Stimulated activated CD4-positive, alpha-beta T cell treated with anti-CD3 and anti-CD28 coated beads, Interleukin-2, amount 100 ng/mL, for 48 hours (primary cell): ENCODE data around the gene RHEBL1.
"Not testable (repeated sequence)": the region's sequence is repeated elsewhere in the genome, so short reads cannot be mapped to it uniquely, and the experiment has no call there.

Experiments
- DNase-seq, 2 donors: peaks; one replicate each; pipeline ENCODE4 v3.0.0-alpha.2; 2020

The RHEBL1 gene

DNA sequence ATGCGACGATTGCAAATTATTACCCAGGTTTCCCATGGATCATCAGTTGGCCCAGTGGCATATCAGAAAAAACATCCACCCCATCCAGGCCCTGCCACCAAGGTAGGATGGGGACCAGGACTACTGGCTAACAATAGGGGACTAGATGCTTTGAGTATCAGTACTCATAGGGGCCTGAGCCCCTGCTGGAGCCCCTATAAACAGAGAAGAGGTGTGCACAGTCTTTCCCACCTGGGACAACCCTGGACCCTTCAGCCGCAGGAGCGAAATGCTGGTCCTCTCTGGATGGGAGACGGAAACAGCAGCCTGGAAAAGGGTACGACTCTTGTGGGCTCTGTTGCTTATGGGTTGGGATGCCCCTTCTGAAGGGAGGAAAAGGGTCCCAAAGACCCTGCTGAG is 19.2 kb upstream of the RHEBL1 start:
- no peak for DNase-seq

DNA sequence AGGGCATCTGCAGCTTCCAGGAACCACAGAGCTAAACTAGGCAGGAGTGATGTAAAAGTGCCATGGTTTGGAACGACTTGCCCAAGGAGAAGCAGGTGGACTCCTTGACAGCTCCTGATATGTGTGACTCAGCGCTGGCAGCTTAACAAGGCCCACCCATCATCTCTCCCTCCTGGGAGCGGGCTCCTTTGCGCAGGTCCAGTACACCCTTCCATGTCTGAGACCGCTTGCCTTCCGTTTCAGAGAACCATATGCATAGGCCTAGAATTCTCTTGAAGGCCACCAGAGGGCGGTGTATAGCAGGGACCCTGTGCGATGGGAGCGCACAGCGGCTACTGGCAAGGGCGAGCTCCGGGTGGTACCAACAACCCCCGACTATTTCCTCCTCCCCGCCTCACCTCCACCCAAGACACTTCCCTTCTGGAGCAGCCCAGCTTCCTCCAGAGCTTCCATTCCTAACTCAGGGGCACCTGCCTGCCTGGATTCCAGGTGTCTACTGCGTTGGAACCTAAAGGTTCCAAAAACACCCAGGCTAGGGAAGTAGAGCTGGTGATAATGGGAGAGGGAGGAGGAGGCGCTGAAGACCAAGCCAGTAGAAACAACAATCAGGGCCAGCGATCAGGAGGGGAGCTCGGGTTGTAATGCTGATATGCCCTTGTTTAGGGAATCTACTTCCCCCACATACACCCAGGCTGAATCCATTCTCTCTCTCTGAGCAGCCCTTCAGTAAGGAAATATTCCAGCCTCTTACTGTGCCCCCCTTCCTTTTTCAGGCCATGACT is 18.6 kb upstream of the RHEBL1 start:
- peak; percentile 65 to 70 for DNase-seq

DNA sequence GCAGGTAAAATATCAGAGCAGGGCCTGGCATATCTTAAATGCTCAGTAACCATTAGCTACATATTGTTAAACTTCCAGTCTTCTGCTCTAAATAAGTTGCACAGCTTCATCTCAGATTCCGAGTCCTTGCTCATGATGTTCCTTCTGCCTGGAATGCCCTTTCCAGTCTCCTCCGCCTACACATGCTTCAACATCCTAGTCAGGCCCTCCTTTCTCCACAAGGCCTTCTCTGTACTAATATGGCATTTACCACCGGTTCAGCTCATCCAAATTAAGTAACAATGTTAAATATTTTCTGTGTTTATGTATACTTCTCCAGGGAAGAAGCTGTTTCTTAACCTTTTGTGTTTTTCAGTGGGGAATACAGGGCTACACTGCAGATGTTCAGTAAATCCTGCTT is 16.3 kb upstream of the RHEBL1 start:
- no peak for DNase-seq

DNA sequence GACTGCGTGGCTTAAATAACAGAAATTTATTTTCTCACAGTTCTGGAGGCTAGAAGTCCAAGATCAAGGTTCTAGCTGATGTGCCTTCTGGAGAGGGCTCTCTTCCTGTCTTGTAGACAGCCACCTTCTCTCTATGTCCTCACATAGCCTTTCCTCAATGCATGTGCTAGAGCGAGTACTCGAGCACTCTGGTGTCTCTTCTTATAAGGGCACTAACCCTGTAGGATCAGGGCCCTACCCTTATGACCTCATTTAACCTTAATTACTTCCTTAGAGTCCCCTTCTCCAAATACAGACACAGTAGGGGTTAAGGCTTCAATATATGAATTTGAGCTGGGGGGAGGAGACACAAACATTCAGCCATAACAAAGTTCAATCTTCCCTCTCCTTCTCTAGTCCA is 14.7 kb upstream of the RHEBL1 start:
- DNase-seq = no peak

DNA sequence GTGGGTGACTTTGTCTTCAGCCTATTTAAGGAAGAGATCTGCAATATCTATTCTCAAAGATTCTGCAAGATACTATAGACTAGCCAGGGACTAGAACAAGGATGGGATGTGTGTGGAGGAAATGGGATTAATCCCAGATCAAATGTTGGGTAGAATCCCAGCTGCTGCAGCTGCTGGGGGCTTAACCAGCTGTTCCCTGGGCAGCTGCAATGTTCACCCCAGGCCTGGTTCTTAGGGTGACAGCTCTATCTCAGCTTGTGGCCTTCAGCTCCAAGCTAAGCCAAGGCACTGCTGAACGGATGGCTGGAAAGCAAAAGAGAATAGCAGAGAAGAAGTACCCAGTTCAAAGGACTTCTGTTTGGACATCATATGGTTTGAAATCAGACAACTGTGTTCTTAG is 10.0 kb upstream of the RHEBL1 start:
- DNase-seq = no peak

DNA sequence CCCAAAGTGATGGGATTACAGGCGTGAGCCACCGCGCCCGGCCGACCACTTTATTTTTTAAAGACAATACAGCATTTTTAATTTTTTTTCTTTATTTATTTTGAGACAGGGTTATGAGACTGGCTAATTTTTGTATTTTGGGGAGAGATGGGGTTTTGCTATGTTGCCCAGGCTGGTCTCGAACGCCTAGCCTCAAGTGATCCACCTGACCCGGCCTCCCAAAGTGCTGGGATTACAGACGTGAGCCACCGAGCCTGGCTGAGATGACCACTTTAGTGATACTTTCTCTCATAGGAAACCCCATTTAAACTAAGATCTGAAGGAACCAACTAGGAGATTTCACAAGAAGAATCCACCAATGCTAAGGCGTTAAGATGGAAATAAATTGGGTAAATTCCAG is 1.2 kb upstream of the RHEBL1 start:
- DNase-seq = no peak

DNA sequence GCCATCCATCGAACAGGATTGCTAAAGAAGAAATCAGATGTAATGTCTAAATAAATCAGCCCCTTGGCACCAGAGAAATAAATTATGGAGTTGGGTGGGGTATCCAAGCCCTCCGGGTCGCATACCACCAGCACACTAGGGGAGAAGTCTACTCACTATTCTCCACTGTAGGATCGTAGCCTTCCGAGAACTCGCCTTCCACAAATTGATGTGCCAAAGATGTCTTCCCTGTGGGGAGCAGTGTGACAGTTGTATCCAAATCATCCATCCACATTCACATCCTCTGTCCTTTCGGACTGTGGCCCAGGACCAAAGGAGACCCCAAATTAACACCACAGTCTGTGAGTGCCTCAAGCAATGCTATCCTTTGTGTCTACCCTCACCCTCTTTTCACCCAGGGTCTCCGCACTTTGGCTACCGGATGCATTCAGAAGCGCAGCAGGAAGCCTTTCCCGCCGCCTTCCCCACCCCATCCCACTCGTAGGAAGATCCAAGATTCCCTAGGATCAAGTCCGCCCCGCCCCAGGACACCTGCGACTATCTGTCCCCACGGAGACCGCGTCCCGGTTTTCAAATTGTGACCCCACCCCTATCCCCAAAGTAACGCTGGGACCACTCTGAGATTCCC is 786 bp downstream of the RHEBL1 start:
- no peak for DNase-seq

DNA sequence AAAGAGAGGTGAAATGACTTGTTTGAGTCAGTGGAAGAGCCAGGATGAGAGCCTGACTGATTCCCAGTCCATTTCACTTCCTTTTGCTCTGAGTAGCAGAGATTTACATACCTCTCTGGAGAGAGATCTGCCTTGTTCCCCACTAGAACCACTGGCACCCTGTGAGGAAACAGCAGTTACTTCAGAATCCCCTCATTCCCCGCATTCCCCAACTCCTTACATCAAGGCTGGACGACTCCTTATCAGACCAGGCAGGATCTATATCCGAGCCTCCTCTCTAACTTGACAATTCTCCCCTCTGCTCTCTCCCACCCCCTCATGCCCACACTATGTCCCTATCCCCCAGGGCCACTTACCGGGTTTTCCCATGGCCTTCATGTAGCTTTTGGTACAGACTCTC is 3.7 kb downstream of the RHEBL1 start:
- DNase-seq = no peak

DNA sequence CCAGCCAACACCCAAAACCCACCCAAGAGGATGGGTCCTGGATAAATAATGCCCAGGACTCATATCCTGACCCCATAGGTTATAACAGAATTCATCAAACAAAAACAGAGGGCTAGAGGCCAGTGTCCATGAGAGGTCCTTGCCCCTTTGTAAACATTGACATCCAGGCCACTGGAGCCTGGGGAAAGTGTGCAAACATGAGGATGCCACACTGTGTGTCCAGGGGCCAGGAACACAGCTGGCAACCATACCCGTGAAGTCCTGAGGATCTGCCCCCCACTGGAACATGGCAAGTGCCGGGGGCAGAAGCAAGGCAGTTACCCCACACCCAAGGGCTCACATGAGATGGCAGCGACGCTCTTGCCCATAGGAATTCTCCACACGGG is 5.0 kb downstream of the RHEBL1 start:
- no peak for DNase-seq

DNA sequence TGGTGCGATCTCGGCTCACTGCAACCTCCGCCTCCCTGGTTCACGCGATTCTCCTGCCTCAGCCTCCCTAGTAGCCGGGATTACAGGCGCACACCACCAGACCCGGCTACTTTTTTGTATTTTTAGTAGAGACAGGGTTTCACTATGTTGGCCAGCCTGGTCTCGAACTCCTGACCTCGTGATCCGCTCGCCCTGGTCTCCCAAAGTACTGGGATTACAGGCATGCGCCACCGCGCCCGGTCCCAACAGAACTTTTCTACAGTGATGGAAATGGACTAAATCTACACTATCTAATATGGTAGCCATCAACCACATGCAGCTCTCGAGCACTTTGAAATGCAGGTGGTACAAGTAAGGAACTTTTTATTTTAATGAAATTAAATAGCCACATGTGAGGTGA is 7.9 kb downstream of the RHEBL1 start:
- not testable (repeated sequence) for DNase-seq

DNA sequence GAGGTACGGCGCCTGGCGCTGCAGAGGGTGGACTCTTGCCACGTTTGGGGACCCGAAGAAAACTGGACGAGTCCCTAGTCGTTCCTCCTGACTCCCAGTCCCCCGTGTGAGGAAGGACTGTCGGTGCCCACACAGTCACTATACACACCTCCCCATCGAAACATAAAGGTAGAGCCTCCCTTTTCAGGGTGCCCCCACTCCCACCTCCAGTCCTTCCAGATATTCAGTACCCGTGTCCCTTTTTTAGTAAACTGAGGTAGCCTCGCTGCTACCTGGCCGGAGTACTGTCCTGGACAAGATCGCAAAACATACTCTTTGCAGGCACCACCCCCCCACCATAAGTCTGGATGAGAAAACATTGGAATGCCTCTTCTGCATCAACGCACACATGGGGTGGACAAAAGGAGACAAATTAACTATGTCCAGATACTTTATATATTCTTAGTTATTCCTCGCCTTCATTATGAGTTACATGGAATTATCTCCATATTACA is 8.6 kb downstream of the RHEBL1 start:
- no peak for DNase-seq

DNA sequence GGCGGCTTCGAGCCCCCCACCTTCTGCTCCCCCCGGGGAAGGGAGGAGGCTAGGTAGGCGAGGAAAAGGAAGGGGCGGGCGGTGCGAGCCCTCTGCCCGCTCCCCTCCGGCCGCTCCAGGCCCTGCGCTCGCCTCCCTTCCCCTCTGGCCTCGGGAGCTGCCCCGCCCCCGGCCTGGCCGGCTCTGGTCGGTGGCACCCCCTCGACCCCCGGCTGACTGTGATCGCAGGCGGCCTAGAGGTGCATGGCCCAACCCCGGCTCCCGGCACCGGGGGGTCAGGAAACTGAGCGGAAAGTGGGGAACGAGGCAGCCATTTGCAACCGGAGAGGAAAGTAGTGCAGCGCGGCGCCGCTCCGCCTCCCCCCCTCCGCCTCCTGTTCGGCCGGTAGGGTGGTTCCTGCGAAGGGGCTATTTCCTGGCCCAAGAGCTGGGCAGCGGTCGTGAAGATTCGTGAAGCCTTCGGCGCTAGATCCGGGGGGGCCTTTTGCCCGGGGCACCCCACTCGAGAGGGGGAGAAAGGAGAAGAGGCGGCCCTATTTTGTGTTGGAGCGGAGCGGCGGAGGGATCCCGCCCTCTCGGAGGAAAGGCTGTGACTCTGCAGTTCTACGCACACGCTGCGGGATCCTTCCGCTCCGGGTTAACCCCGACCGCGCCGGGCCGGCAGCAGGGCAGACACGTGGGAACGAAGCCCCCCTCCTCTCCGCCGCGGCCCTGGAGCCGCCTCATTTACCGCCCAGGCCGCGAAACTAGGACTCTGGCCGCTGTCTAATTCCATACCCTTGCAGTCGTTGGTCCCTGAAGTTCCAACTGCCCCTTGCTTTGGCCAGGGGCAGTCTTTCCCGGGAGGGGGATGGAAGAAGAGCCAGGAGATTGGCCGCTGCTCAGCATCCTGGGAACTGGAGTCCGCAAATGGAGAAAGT is 9.3 kb downstream of the RHEBL1 start, which contains the start of gene KMT2D:
Gene KMT2D, minus strand, starts transcription at position 558 of the 920 bp plus-strand sequence. CDS start 5,470 bp downstream, outside the sequence.
- DNase-seq = peak; percentile 82 to 86

DNA sequence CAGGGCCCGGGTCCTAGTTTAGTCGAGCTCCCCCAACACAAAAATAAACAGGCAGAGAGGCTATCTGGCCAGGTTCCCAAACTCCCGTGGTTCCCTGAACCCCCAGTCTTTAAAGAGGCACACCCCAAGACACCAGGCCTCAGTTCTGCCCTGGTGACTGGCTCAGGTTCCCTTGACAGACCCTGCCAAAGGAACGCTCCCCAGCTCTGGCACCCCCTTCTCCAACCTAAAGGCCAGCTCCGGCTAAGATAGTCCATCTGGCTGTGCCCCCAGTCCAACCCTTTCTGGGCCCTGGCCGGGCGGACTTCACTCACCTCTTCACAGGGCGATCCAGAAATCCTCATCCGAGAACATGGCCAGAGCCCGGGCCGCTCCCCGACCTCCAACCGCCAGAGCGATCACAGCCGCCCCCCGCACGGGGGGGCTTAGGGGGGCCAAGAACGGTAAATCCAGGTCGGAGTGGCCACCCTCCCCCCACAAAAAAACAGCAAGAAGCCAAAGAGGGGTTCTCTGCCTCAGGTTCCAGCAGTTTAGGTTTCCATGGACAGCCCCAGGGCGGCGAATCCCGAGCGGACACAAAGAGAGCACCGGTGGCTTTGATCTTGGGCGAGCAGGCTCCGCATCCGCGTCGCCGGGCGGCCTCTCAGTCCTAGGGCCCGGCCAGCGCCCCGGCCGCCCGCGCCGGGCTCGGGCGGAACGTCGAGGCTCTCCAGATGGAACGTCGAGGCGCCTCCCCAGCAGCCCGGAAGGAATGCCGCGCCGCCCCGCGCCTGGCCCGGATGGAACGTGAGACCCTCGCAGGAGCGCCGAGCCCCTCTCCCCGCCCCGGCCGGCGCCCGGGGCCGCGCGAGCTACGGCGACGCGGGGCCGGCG is 10.2 kb downstream of the RHEBL1 start:
- DNase-seq = peak in 1 of 2 donors; percentile 13

DNA sequence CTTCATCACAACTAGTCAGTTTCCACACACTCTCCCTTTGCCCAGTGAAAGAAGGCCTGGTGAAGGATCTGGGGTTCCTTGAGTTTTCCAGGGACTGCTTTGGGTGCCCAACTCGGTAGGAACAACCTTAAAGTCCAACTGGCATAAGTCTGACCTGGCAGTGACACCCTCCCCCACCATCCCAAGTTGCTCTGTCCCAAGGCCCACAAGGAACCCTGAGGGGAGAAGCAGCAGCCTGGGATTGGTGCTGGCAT is 10.8 kb downstream of the RHEBL1 start:
- no peak for DNase-seq

DNA sequence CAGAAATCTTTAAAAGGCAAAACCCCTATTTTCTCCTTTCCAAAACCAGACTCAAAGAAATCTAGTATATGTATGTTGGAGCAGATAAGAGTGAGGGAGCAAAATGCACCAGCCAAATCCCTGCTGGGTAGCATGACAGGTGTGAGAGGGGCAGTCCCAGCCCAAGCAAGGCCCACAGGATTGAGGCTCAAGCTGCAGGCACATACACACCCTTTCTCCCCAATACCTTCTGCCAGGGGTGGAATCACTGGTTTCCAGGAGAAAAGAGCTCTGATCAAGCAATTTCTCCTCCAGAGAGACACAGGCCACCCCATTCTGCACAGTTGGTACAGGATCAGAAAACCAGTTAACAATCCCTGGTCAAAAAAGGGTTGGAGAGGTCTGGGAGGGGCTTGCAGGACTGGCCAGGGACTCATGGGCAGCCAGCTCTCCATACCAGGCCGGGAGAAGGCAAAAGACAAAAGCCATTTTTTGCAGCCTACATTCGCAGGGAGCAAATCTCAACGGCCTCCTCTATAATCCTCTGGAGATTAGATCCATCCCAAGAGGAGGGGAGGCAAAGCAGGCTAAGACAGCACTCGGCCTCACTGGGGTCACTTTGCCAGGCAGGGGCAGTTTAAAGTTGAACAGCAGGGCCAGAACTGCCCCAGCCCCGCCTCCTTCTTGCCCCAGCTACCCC is 11.3 kb downstream of the RHEBL1 start:
- no peak for DNase-seq

DNA sequence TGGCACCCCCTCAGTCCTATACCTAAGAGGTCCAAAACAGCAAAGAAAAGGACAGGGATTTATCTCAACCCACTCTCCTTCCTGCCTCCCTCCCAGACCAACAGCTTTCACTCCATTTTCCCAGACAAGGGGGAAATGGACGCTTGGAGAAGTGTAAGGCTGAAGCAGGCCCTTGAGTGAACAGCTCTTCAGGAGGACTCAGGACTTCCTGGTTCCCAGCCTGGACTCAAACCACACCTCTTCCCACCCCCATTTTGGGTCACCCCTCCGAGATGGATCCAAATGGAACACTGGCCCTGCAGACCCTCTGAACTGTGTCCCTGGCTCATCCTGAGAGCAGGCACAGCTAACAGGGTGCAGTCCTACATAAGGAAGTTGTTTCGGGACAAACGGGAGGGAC is 11.9 kb downstream of the RHEBL1 start:
- DNase-seq = no peak

DNA sequence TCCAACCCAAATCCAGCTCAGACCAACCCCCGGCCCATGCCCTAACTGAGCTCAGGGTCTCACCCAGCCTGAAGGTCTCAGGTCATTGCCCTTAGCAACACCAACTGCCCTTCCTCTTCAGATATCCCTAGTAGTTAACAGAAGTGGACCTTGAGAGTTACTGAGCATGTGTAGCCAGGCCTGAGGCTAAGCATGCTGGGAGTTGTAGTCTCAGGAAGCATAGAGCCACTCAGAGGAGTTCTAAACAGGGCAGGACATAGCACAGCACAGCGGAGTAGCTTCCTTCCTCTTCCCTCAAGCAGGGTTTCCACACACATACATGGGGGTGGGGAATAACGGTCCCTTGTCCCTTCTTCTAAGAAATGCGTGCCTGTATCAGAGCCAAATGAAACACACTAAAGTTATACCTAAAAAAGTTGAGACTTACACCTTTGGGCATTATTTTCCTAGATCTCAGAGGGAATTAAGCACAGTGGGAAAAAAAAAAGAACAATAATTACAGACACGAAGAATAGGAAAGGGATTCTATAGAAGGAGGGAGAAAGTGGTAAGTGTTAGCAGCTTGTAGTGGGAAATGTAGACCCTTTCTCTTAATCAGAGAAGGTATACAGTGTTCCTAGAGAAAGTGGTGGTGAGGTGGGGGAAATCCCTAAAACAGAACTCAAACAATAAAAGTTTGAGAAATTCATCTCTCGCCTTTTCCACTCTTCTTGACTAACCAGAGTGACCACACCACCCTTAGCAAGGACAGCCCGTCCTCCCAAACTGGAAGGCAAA is 13.6 kb downstream of the RHEBL1 start:
- DNase-seq = peak in 1 of 2 donors; percentile 30

DNA sequence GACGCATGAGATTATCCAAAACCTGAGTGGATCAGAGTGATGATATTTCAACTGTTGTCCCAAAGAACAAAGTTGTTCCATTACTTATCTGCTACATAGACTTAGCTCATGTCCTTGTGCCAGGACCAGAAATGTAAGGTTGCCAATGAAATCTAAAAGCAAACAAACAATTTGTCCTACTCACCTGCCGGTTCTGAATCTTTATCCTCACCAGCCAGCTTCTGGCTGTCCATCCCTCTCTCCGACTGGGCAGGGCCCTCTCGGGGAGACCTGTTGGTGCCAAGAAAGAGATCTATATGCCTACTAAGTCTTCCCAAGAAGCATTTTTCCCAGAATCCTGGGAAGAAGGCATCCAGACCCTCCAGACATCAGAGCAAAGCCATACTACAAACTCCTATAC is 14.7 kb downstream of the RHEBL1 start:
- no peak for DNase-seq

DNA sequence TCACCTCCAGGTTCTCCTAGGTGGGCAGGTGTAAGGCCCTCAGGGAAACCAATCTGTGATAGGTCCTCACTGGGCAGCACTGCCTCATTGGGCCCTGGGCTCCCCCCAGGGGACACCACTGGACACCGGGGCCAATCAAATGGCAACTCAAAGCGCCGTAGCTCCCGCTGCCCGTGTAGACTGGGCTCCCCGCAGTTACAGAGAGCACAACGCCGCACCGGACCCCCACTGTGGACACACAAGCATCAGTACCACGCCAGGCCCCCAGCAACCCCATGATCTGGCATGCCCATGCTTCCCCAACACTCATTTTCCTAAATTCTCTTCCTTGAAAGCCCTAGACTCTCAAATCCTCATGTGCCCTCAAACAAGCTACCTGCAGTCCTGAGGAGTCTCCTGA is 15.3 kb downstream of the RHEBL1 start:
- no peak for DNase-seq

DNA sequence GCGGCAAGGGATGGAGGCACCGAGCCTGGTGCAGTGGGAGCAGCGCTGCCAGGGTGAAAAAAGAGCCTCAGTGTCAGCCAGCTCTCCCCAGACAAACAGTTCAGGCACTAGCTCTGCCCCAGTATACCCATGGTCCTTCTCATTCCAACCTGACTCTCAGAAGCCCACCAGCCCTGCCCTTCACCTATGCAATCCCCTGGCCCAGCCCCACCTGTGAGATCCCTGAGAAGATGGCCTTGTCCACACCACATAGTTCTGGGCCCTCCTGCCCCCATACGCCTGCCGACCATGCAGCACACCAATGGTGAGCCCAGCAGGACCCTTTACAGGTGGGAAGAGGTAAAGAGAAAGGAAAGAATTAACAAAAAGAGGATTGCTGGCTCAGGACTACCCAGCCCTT is 15.7 kb downstream of the RHEBL1 start:
- no peak for DNase-seq
